ENCODE data around the gene ELOA2.
"Not testable (repeated sequence)": the region's sequence is repeated elsewhere in the genome, so short reads cannot be mapped to it uniquely, and the experiment has no call there.

DNA sequence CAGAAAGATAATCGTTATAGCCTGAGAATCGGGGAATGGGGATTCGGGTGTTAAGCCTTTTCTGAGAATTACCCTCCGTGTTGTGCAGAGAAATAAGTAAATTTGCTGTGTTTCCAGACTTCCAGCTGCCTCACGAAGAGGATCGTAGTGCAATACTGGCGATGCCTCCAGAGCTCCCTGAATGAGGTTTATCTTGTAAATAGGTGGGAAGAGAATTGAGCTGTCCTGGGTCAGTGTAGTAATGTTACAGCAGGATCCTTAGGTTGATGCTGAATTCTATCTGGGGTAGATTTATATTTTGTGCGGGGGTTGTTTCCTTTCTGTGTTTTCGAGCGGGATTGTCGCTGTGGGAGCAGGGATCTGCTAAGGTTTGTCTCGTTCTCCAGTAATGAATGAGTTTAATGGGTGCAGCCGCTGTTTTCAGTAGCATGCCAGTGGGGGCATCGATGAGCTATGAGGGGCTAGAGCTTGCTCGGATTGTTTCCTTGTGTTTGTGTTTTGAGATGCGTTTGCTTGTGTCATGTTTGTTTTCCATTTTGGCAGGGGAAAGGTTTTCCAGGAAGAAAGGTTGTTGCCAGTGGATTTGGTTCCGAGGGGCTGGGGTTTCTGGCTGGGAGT lies 9.8 kb downstream of the ELOA2 start:
- TF ChIP-seq, protein P1, sequence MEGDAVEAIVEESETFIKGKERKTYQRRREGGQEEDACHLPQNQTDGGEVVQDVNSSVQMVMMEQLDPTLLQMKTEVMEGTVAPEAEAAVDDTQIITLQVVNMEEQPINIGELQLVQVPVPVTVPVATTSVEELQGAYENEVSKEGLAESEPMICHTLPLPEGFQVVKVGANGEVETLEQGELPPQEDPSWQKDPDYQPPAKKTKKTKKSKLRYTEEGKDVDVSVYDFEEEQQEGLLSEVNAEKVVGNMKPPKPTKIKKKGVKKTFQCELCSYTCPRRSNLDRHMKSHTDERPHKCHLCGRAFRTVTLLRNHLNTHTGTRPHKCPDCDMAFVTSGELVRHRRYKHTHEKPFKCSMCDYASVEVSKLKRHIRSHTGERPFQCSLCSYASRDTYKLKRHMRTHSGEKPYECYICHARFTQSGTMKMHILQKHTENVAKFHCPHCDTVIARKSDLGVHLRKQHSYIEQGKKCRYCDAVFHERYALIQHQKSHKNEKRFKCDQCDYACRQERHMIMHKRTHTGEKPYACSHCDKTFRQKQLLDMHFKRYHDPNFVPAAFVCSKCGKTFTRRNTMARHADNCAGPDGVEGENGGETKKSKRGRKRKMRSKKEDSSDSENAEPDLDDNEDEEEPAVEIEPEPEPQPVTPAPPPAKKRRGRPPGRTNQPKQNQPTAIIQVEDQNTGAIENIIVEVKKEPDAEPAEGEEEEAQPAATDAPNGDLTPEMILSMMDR (conservative IDR thresholded peaks at IDR 0.05 in 1 of 2, IDR thresholded peaks at IDR 0.05 in 1 of 2; ENCODE audit: low read depth in 1 of 2, low read length in 2 of 2): not testable (repeated sequence)
- not testable (repeated sequence) for TF ChIP-seq EZH2 (IDR thresholded peaks at IDR 0.05; ENCODE audit: low read length, missing control alignments)
